HepG2 (cell line): ENCODE measurements around the gene UBE4A. TPM values are rescaled to one million over a fixed set of nuclear protein-coding genes. Genes with fewer than 3 reads are reported as not detected.
A peak's percentile ranks its signal among the peaks of the same experiment; 100 is the strongest.

ENCODE experiments used
- GABPA ChIP-seq, 2 experiments: IDR thresholded peaks; 2 replicates each; pipeline ENCODE4 v1.6.1; 2011 to 2016; ENCODE audit warnings: low read depth in 2 of 2, low read length in 1 of 2, missing biosample characterization in 1 of 2, missing genetic modification characterization in 1 of 2
- KDM5A ChIP-seq: fragments of 200-600 bp; sonication (generic); IDR thresholded peaks from 2 replicates; pipeline ENCODE4 v1.7.0; 2018; ENCODE audit warnings: antibody characterized with exemption, mild to moderate bottlenecking, low read length, borderline replicate concordance
- NR2C2 ChIP-seq: sonication (generic); formaldehyde crosslinking; IDR thresholded peaks from 2 replicates; pipeline ENCODE4 v1.4.0; 2020; ENCODE audit warnings: missing genetic modification reagents, mild to moderate bottlenecking, moderate library complexity, borderline replicate concordance
- PRPF4 ChIP-seq: fragments of 200-400 bp; formaldehyde crosslinking; IDR thresholded peaks from 2 replicates; pipeline ENCODE4 v1.6.1; 2016; ENCODE audit warnings: low read length, low read depth; ENCODE audit not compliant: poor library complexity, severe bottlenecking
- RAD51 ChIP-seq: fragments of 450-650 bp; IDR thresholded peaks from 2 replicates; pipeline ENCODE4 v1.6.1; 2016; ENCODE audit warnings: borderline replicate concordance
- SRY ChIP-seq: sonication (generic); formaldehyde crosslinking; IDR thresholded peaks from 2 replicates; pipeline ENCODE4 v1.8.0; 2022; ENCODE audit warnings: mild to moderate bottlenecking, missing genetic modification reagents
- TARDBP ChIP-seq: sonication (generic); formaldehyde crosslinking; IDR thresholded peaks from 2 replicates; pipeline ENCODE4 v1.8.0; 2022; ENCODE audit warnings: mild to moderate bottlenecking, missing genetic modification reagents
- ZNF205 ChIP-seq: IDR thresholded peaks from 2 replicates; pipeline ENCODE4 v1.6.1; 2018; ENCODE audit warnings: missing biosample characterization, missing genetic modification reagents
- ZNF230 ChIP-seq: sonication (generic); formaldehyde crosslinking; IDR thresholded peaks from 2 replicates; pipeline ENCODE4 v1.4.0; 2020; ENCODE audit warnings: mild to moderate bottlenecking, missing genetic modification reagents
- ZNF431 ChIP-seq: sonication (generic); formaldehyde crosslinking; IDR thresholded peaks from 2 replicates; pipeline ENCODE4 v1.9.0; 2022; ENCODE audit warnings: missing genetic modification reagents, low read depth, mild to moderate bottlenecking, borderline replicate concordance
- ZNF670 ChIP-seq: sonication (generic); formaldehyde crosslinking; IDR thresholded peaks from 2 replicates; pipeline ENCODE4 v1.8.0; 2022; ENCODE audit warnings: mild to moderate bottlenecking, missing genetic modification reagents, borderline replicate concordance
- ZNF678 ChIP-seq: sonication (generic); formaldehyde crosslinking; IDR thresholded peaks from 2 replicates; pipeline ENCODE4 v1.4.0; 2020; ENCODE audit warnings: mild to moderate bottlenecking, missing genetic modification reagents
- ZNF737 ChIP-seq: sonication (generic); formaldehyde crosslinking; IDR thresholded peaks from 2 replicates; pipeline ENCODE4 v1.5.0; 2020; ENCODE audit warnings: missing genetic modification reagents, mild to moderate bottlenecking, borderline replicate concordance
- polyA plus RNA-seq, 8 experiments: library from polyadenylated mRNA; depleted of rRNA in 3 of 8; stranded (reverse) in 7 of 8; unstranded in 1 of 8; fragments of >200 nt; fragmentation: Illumina TruSeq in 4 of 8; extraction: Trizol in 4 of 8; gene quantifications; 2 replicates each; pipeline versions ENCODE4 v1.2.1 to v1.2.3, GENCODE V29; 2011 to 2016; ENCODE audit warnings: low read depth in 4 of 8, missing spikeins in 1 of 8, mixed read lengths in 1 of 8; ENCODE audit not compliant: insufficient read depth in 1 of 8
- total RNA-seq, 5 experiments: library from RNA; depleted of rRNA; stranded (reverse); fragments of >200 nt; fragmentation: Illumina TruSeq; extraction: Trizol; gene quantifications; 2 replicates each; pipeline ENCODE4 v1.2.3, GENCODE V29; 2016; ENCODE audit warnings: low read depth in 1 of 5
- TF ChIP-seq, protein P1 (sequence below): fragments of 450-650 bp; IDR thresholded peaks from 2 replicates; pipeline ENCODE4 v1.6.1; 2017; ENCODE audit warnings: mild to moderate bottlenecking
- TF ChIP-seq, protein P2 (sequence below): sonication (generic); formaldehyde crosslinking; IDR thresholded peaks from 2 replicates; pipeline ENCODE4 v1.4.0; 2020; ENCODE audit warnings: missing genetic modification reagents
- TF ChIP-seq, protein P3 (sequence below): sonication (generic); formaldehyde crosslinking; conservative IDR thresholded peaks from 2 replicates; pipeline ENCODE4 v1.4.0; 2020; ENCODE audit warnings: missing genetic modification reagents
- TF ChIP-seq, protein P4 (sequence below): sonication (generic); formaldehyde crosslinking; IDR thresholded peaks from 2 replicates; pipeline ENCODE4 v1.5.1; 2020; ENCODE audit warnings: missing genetic modification reagents, mild to moderate bottlenecking, borderline replicate concordance
- TF ChIP-seq, protein P5 (sequence below): sonication (generic); formaldehyde crosslinking; IDR thresholded peaks from 2 replicates; pipeline ENCODE4 v1.9.0; 2021; ENCODE audit warnings: missing genetic modification reagents, mild to moderate bottlenecking, borderline replicate concordance

UBE4A gene
- total and polyA plus RNA-seq, 2 of the 13 experiments (the other 11 are each of a cell fraction or from before 2014, with no cell fraction given), result 15.1 to 32.7 TPM

DNA sequence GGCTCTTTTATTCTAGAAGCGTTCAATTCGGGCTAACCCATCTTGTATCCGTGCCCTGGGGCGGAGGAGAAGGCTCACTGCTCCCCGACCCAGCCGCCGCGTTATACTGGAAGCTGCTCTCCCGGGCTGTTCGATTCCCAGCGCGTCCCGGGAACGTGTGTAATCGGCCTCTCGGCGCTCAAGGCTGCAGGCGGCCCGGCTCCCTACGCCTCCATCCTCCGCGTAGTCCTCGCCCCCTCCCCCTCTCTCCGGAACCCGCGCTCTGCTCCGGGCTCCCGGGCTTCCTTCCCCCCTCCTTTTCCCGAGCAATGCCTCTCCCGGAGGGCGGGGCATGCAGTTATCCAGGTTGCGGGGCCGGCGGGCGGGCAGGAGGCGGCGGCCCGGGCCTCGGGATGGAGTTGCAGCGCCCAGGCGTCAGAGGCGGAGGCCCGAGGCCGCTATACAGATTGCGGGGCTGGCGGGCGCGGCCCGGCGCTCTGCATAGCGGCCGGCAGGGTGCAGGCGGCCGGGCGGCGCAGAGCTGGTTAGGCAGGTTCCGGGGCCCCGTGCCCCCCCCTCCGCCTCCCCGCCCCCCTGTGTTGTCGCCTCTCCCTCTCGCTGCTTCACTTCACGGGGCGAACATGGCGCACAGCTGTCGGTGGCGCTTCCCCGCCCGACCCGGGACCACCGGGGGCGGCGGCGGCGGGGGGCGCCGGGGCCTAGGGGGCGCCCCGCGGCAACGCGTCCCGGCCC lies 76.7 kb downstream of the UBE4A start, which contains the start of gene KMT2A (continued):
- TF ChIP-seq, protein P1, sequence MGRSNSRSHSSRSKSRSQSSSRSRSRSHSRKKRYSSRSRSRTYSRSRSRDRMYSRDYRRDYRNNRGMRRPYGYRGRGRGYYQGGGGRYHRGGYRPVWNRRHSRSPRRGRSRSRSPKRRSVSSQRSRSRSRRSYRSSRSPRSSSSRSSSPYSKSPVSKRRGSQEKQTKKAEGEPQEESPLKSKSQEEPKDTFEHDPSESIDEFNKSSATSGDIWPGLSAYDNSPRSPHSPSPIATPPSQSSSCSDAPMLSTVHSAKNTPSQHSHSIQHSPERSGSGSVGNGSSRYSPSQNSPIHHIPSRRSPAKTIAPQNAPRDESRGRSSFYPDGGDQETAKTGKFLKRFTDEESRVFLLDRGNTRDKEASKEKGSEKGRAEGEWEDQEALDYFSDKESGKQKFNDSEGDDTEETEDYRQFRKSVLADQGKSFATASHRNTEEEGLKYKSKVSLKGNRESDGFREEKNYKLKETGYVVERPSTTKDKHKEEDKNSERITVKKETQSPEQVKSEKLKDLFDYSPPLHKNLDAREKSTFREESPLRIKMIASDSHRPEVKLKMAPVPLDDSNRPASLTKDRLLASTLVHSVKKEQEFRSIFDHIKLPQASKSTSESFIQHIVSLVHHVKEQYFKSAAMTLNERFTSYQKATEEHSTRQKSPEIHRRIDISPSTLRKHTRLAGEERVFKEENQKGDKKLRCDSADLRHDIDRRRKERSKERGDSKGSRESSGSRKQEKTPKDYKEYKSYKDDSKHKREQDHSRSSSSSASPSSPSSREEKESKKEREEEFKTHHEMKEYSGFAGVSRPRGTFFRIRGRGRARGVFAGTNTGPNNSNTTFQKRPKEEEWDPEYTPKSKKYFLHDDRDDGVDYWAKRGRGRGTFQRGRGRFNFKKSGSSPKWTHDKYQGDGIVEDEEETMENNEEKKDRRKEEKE, result no peak
- no peak for TF ChIP-seq RAD51
- peak; percentile 63; the same call in 1 of the 2 replicates for TF ChIP-seq ZNF205
- TF ChIP-seq, protein P2, sequence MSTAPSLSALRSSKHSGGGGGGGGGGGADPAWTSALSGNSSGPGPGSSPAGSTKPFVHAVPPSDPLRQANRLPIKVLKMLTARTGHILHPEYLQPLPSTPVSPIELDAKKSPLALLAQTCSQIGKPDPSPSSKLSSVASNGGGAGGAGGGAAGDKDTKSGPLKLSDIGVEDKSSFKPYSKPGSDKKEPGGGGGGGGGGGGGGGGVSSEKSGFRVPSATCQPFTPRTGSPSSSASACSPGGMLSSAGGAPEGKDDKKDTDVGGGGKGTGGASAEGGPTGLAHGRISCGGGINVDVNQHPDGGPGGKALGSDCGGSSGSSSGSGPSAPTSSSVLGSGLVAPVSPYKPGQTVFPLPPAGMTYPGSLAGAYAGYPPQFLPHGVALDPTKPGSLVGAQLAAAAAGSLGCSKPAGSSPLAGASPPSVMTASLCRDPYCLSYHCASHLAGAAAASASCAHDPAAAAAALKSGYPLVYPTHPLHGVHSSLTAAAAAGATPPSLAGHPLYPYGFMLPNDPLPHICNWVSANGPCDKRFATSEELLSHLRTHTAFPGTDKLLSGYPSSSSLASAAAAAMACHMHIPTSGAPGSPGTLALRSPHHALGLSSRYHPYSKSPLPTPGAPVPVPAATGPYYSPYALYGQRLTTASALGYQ (CRISPR knock-in tag), result peak; percentile 45; the same call in 1 of the 2 replicates
- peak; percentile 66; the same call in 1 of the 2 replicates for TF ChIP-seq ZNF431 (CRISPR knock-in tag)
- TF ChIP-seq PRPF4, result peak; percentile 81
- TF ChIP-seq ZNF670 (CRISPR knock-in tag), result peak; percentile 68
- 0 out of 2 replicates have a peak, but pooled peaks have one; percentile 46 for TF ChIP-seq TARDBP (CRISPR knock-in tag)
- TF ChIP-seq, protein P3, sequence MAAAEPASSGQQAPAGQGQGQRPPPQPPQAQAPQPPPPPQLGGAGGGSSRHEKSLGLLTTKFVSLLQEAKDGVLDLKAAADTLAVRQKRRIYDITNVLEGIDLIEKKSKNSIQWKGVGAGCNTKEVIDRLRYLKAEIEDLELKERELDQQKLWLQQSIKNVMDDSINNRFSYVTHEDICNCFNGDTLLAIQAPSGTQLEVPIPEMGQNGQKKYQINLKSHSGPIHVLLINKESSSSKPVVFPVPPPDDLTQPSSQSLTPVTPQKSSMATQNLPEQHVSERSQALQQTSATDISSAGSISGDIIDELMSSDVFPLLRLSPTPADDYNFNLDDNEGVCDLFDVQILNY (CRISPR knock-in tag), result peak; percentile 65; the same call in 1 of the 2 replicates
- TF ChIP-seq, protein P4, sequence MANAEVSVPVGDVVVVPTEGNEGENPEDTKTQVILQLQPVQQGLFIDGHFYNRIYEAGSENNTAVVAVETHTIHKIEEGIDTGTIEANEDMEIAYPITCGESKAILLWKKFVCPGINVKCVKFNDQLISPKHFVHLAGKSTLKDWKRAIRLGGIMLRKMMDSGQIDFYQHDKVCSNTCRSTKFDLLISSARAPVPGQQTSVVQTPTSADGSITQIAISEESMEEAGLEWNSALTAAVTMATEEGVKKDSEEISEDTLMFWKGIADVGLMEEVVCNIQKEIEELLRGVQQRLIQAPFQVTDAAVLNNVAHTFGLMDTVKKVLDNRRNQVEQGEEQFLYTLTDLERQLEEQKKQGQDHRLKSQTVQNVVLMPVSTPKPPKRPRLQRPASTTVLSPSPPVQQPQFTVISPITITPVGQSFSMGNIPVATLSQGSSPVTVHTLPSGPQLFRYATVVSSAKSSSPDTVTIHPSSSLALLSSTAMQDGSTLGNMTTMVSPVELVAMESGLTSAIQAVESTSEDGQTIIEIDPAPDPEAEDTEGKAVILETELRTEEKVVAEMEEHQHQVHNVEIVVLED, result peak; percentile 44; the same call in 1 of the 2 replicates
- 0 out of 2 replicates have a peak, but pooled peaks have one; percentile 27 for TF ChIP-seq ZNF230 (CRISPR knock-in tag)
- TF ChIP-seq SRY (CRISPR knock-in tag), result peak; percentile 45; the same call in 1 of the 2 replicates
- 0 out of 2 replicates have a peak, but pooled peaks have one; percentile 72 for TF ChIP-seq ZNF737 (CRISPR knock-in tag)
- peak; percentile 46; the same call in 1 of the 2 replicates for TF ChIP-seq NR2C2 (CRISPR knock-in tag)
- TF ChIP-seq ZNF678 (CRISPR knock-in tag), result no peak
- TF ChIP-seq KDM5A, result peak; percentile 56; the same call in 1 of the 2 replicates
- TF ChIP-seq, protein P5, sequence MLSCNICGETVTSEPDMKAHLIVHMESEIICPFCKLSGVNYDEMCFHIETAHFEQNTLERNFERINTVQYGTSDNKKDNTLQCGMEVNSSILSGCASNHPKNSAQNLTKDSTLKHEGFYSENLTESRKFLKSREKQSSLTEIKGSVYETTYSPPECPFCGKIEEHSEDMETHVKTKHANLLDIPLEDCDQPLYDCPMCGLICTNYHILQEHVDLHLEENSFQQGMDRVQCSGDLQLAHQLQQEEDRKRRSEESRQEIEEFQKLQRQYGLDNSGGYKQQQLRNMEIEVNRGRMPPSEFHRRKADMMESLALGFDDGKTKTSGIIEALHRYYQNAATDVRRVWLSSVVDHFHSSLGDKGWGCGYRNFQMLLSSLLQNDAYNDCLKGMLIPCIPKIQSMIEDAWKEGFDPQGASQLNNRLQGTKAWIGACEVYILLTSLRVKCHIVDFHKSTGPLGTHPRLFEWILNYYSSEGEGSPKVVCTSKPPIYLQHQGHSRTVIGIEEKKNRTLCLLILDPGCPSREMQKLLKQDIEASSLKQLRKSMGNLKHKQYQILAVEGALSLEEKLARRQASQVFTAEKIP, result no peak
- peak; percentile 33 for TF ChIP-seq GABPA (IDR thresholded peaks at IDR 0.05; ENCODE audit: low read depth, low read length)
- peak; percentile 71 for TF ChIP-seq GABPA (CRISPR knock-in tag; IDR thresholded peaks at IDR 0.05; ENCODE audit: low read depth)
